Stomach (tissue), 19 donors: ENCODE results near the gene NVL. TPM values are rescaled to one million over a fixed set of nuclear protein-coding genes. Genes with fewer than 3 reads are reported as not detected.
A peak's percentile ranks its signal among the peaks of the same experiment; 100 is the strongest.

Source experiments
- DNase-seq, 2 donors: peaks; one replicate each; pipeline versions ENCODE4 v3.0.0 to v3.0.0-alpha.2; 2013 to 2019
- H3K27ac ChIP-seq, 5 donors: fragments of 200-600 bp in 4 of 5; sonication (generic) in 4 of 5; one replicate each; pipeline ENCODE4 v1.5.1; 2013 to 2019; ENCODE audit warnings: mild to moderate bottlenecking in 1 of 5, moderate library complexity in 1 of 5
- H3K27me3 ChIP-seq, 3 donors: fragments of 200-600 bp; sonication (generic); one replicate each; pipeline ENCODE4 v1.5.1; 2017 to 2019; ENCODE audit warnings: mixed run types in 1 of 3
- H3K36me3 ChIP-seq, 4 donors: fragments of 200-600 bp; sonication (generic); 1 replicate in 3 of 4; 2 replicates in 1 of 4; pipeline ENCODE4 v1.5.1; 2016 to 2019
- H3K4me1 ChIP-seq, 4 donors: fragments of 200-600 bp; sonication (generic); one replicate each; pipeline ENCODE4 v1.5.1; 2016 to 2019
- H3K4me3 ChIP-seq, 4 donors: fragments of 200-600 bp; sonication (generic) in 3 of 4; one replicate each; pipeline ENCODE4 v1.5.1; 2016 to 2019; ENCODE audit warnings: mild to moderate bottlenecking in 1 of 4
- H3K9me3 ChIP-seq, 4 donors: fragments of 200-600 bp; sonication (generic); one replicate each; pipeline ENCODE4 v1.5.1; 2016 to 2019
- CTCF ChIP-seq, 7 experiments: fragments of 450-650 bp in 4 of 7; fragments of 200-600 bp in 3 of 7; sonication (generic) in 3 of 7; IDR thresholded peaks; one replicate each; pipeline ENCODE4 v1.5.1; 2016 to 2019; ENCODE audit warnings: antibody characterized with exemption in 7 of 7, control low read depth in 2 of 7, mild to moderate bottlenecking in 1 of 7
- EP300 ChIP-seq: sonication (generic); formaldehyde crosslinking; IDR thresholded peaks from one replicate; pipeline ENCODE4 v1.6.1; 2017; ENCODE audit warnings: antibody characterized with exemption
- POLR2A ChIP-seq, 4 donors: fragments of 450-650 bp; IDR thresholded peaks; one replicate each; pipeline ENCODE4 v1.6.1; 2016; ENCODE audit warnings: antibody characterized with exemption in 4 of 4, control low read depth in 2 of 4, mild to moderate bottlenecking in 1 of 4, moderate library complexity in 1 of 4
- POLR2AphosphoS5 ChIP-seq, 3 donors: sonication (generic); formaldehyde crosslinking; IDR thresholded peaks; one replicate each; pipeline ENCODE4 v1.6.1; 2016; ENCODE audit warnings: antibody characterized with exemption in 3 of 3
- WGBS, 5 donors: extraction: QIAGEN DNeasy Blood & Tissue Kit in 3 of 5; methylation state at CpG; one replicate each; pipeline versions ENCODE4 v1.1.5 to v1.1.7; 2013 to 2018; 5-methylcytosine and 5-hydroxymethylcytosine counted together
- intact Hi-C: fragments of 100-400 bp; cut with DNase I; formaldehyde crosslinking; loops from one replicate; pipeline ENCODE4 v1.15.1; 2023; ENCODE audit warnings: low total_unique reads
- long read RNA-seq, 10 donors: transcript quantifications; one replicate each; lab custom pipeline, GENCODE V29; 2026
- polyA plus RNA-seq, 3 donors: library from polyadenylated mRNA; stranded (reverse); fragments of 200-250 nt; gene quantifications; one replicate each; pipeline ENCODE4 v1.2.3, GENCODE V29; 2013
- total RNA-seq, 5 donors: library from RNA; depleted of rRNA; stranded (reverse); fragments of >200 nt; gene quantifications; one replicate each; pipeline versions ENCODE4 v1.1.0 to v1.2.3, GENCODE V29; 2014 to 2016
- donor health status: healthy with polysubstance abuse.
- donor health status: Bipolar disorder and iron deficiency.
- donor health status: healthy.

Gene NVL
- 10 to 100 TPM; 18.7 to 50.9 (median 43.2) TPM for total RNA-seq
- 10 to 100 TPM; 17.4 to 27.0 (median 18.5) TPM for polyA plus RNA-seq
- long read RNA-seq, donor 1, result 0 reads
- long read RNA-seq, donor 2, result 0 reads
- long read RNA-seq, donor 3, result 0 reads
- long read RNA-seq, donor 4, result 0 reads
- long read RNA-seq, donor 5, result 0 reads
- long read RNA-seq, donor 6, result 0 reads
- long read RNA-seq, donor 7, partial matches to known transcripts, result 0 of 1 reads
- long read RNA-seq, donor 7, other reads (novel, unspliced or antisense), result 0 of 1 reads
- long read RNA-seq, donor 8, result 0 reads
- long read RNA-seq, donor 9, result 0 reads
- long read RNA-seq, donor 10, result 0 reads

- WGBS, 5 donors, result 0 to 1% (median 0%) methylated on average over 51 to 52 of the region's 52 CpGs
- H3K36me3 ChIP-seq, result peaks cover 0 to 10% (median 9%) of the 10 kb centered on the region in 4 donors
- H3K27me3 ChIP-seq, result no peaks in the 10 kb centered on the region
- H3K27ac ChIP-seq, result peak within 1 kb of the TSS; percentile 83 to 95 (median 90)
- intact Hi-C loops, result loop anchor here (5.0 kb wide), 1 partner anchor 218 kb away; the partner anchor contains the start of gene FBXO28
- peaks cover 17 to 56% (median 36%) of the 10 kb centered on the region in 4 donors for H3K4me1 ChIP-seq
- DNase-seq, result peak; percentile 84 to 96
- no peak for TF ChIP-seq EP300
- peak; percentile 64 to 88 (median 73) for TF ChIP-seq POLR2AphosphoS5 (IDR thresholded peaks at IDR 0.05)
- TF ChIP-seq POLR2A (IDR thresholded peaks at IDR 0.05), result no peak
- TF ChIP-seq CTCF (IDR thresholded peaks at IDR 0.05), result peak in 1 of 7 experiments; percentile 22
- no peaks in the 10 kb centered on the region for H3K9me3 ChIP-seq
- H3K4me3 ChIP-seq, result peak within 1 kb of the TSS; percentile 75 to 99 (median 88)
Observed at GRCh38 chr1:224329842-224330753, at the start of gene NVL. TSS of gene NVL (minus strand) at chr1:224330172. CDS start at chr1:224330127, 45 bp downstream.

- peak overlapping the region in 2 of 5 donors; percentile 0 to 28 for H3K27ac ChIP-seq
- H3K9me3 ChIP-seq, result no peaks in the 10 kb centered on the region
- H3K27me3 ChIP-seq, result no peaks in the 10 kb centered on the region
- TF ChIP-seq POLR2A (IDR thresholded peaks at IDR 0.05) (no peak), POLR2AphosphoS5 (IDR thresholded peaks at IDR 0.05) (no peak), EP300 (no peak), CTCF (IDR thresholded peaks at IDR 0.05) (no peak)
- H3K4me3 ChIP-seq, result no peak overlapping the region
- whole genome bisulfite sequencing, 5 donors, result 83 to 95% (median 87%) methylated on average over 7 of the region's 7 CpGs
- H3K36me3 ChIP-seq, result peaks cover 4 to 61% (median 53%) of the 10 kb centered on the region in 4 donors
- DNase-seq, result no peak
- peaks cover 0 to 42% (median 6%) of the 10 kb centered on the region in 4 donors for H3K4me1 ChIP-seq
- intact Hi-C loops, result no loop called here
Observed at GRCh38 chr1:224378855-224379631, 49.1 kb upstream of the NVL start.

GRCh38 chr1:224377676-224378006 is 47.7 kb upstream of the NVL start:
- intact Hi-C loops, result no loop called here
- no peaks in the 10 kb centered on the region for H3K9me3 ChIP-seq
- H3K4me1 ChIP-seq, result peaks cover 0 to 42% (median 6%) of the 10 kb centered on the region in 4 donors
- H3K4me3 ChIP-seq, result no peak overlapping the region
- H3K27me3 ChIP-seq, result no peaks in the 10 kb centered on the region
- TF ChIP-seq EP300 (no peak), POLR2AphosphoS5 (IDR thresholded peaks at IDR 0.05) (no peak), CTCF (IDR thresholded peaks at IDR 0.05) (no peak), POLR2A (IDR thresholded peaks at IDR 0.05) (no peak)
- H3K36me3 ChIP-seq, result peaks cover 8 to 75% (median 67%) of the 10 kb centered on the region in 4 donors
- WGBS, 5 donors, result 69 to 84% (median 78%) methylated on average over 2 of the region's 2 CpGs
- DNase-seq, result no peak
- H3K27ac ChIP-seq, result peak overlapping the region in 2 of 5 donors; percentile 12 to 57

GRCh38 chr1:224375059-224375458 is 45.1 kb upstream of the NVL start:
- TF ChIP-seq POLR2AphosphoS5 (IDR thresholded peaks at IDR 0.05), result no peak
- no peak for TF ChIP-seq EP300
- no peak for TF ChIP-seq CTCF (IDR thresholded peaks at IDR 0.05)
- no peak for TF ChIP-seq POLR2A (IDR thresholded peaks at IDR 0.05)
- 74 to 89% (median 80%) methylated on average over 3 of the region's 3 CpGs for WGBS, 5 donors

More at GRCh38 chr1:224375059-224375458, 45.1 kb upstream of the NVL start:
- Histone ChIP-seq H3K9me3 (no peaks in the 10 kb centered on the region), H3K27ac (no peak overlapping the region), H3K27me3 (no peaks in the 10 kb centered on the region), H3K4me1 (peaks cover 0 to 32% (median 6%) of the 10 kb centered on the region in 4 donors), H3K4me3 (no peak overlapping the region), H3K36me3 (peaks cover 20 to 95% (median 92%) of the 10 kb centered on the region in 4 donors)
- intact Hi-C loops, result no loop called here
- DNase-seq, result no peak
